Ishikawa (cell line): ENCODE results near the gene SACM1L.
A peak's percentile ranks its signal among the peaks of the same experiment; 100 is the strongest.

Experiments used
- CEBPB ChIP-seq: IDR thresholded peaks from 2 replicates; pipeline ENCODE4 v1.6.1; 2012
- CREB1 ChIP-seq: IDR thresholded peaks from 2 replicates; pipeline ENCODE4 v1.6.1; 2012; ENCODE audit warnings: low read depth
- EGR1 ChIP-seq: IDR thresholded peaks from 2 replicates; pipeline ENCODE4 v1.6.1; 2012
- EP300 ChIP-seq: IDR thresholded peaks from 2 replicates; pipeline ENCODE4 v1.6.1; 2012; ENCODE audit warnings: borderline replicate concordance
- FOXM1 ChIP-seq: IDR thresholded peaks from 2 replicates; pipeline ENCODE4 v1.6.1; 2012; ENCODE audit warnings: low read depth, borderline replicate concordance
- MAX ChIP-seq: IDR thresholded peaks from 2 replicates; pipeline ENCODE4 v1.6.1; 2012
- NFIC ChIP-seq: IDR thresholded peaks from 2 replicates; pipeline ENCODE4 v1.6.1; 2012
- RAD21 ChIP-seq: IDR thresholded peaks from 2 replicates; pipeline ENCODE4 v1.6.1; 2012; ENCODE audit warnings: low read depth
- REST ChIP-seq: IDR thresholded peaks from 2 replicates; pipeline ENCODE4 v1.6.1; 2012; ENCODE audit warnings: low read depth, mild to moderate bottlenecking
- TAF1 ChIP-seq: IDR thresholded peaks from 2 replicates; pipeline ENCODE4 v1.6.1; 2012; ENCODE audit warnings: low read depth, mild to moderate bottlenecking
- TCF12 ChIP-seq: IDR thresholded peaks from 2 replicates; pipeline ENCODE4 v1.6.1; 2012; ENCODE audit warnings: low read depth
- TEAD4 ChIP-seq: IDR thresholded peaks from 2 replicates; pipeline ENCODE4 v1.6.1; 2012
- USF1 ChIP-seq: IDR thresholded peaks from 2 replicates; pipeline ENCODE4 v1.6.1; 2012
- YY1 ChIP-seq: IDR thresholded peaks from 2 replicates; pipeline ENCODE4 v1.6.1; 2012; ENCODE audit warnings: low read depth
- ZBTB7A ChIP-seq: IDR thresholded peaks from 2 replicates; pipeline ENCODE4 v1.6.1; 2012; ENCODE audit warnings: low read depth

Gene SACM1L

GRCh38 chr3:45659661-45660566 lies 29.3 kb upstream of the SACM1L start:
- TF ChIP-seq FOXM1 = no peak
- TF ChIP-seq RAD21 = peak; percentile 71
- no peak for TF ChIP-seq USF1
- no peak for TF ChIP-seq NFIC

DNA sequence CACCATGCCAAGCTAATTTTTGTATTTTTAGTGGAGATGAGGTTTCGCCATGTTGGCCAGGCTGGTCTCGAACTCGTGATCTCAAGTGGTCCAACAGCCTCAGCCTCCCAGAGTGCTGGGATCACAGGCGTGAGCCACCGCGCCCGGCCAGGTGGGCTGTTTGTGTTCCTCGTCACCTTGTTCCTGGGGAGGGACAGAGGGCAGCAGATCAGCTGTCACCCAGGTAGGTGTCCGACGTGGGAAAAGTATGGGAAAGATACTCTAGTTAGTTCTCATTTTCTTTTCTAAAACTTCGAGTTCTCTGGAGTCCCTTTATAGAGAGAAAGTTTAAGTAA lies 28.7 kb upstream of the SACM1L start:
- TF ChIP-seq EP300 (no peak), TCF12 (no peak)

GRCh38 chr3:45664578-45664977 lies 24.6 kb upstream of the SACM1L start:
- TF ChIP-seq YY1 (no peak), CEBPB (no peak), RAD21 (no peak), USF1 (no peak), TEAD4 (no peak), TCF12 (no peak), NFIC (no peak), MAX (no peak), TAF1 (no peak), ZBTB7A (no peak), CREB1 (no peak), EGR1 (no peak), EP300 (no peak), FOXM1 (no peak), REST (no peak)

DNA sequence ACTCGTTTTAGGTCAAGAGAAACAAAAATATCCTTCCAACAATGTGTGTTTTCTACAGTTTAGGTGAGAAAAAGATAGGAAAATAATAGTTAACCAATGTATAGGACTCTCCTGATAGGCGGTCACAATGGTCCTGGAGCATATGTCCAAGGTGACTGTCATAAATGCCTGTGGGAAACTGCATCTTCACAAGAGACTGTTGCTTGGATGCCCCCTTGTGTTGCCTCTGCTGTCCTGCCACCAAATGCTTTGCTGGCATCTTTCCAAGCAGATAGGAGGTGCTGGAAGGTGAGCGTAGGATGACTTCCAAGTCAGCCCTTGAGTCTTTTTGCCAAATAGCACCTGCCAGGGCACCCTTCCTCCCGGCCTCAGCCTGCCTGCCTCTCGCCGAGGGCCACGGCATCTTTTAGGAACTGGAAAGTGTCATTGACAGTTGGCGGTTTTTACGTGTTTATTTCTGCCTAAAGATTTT lies 24.1 kb upstream of the SACM1L start:
- TF ChIP-seq RAD21 (peak; percentile 44), NFIC (peak; percentile 71), YY1 (no peak), CEBPB (no peak), TAF1 (no peak), USF1 (no peak), ZBTB7A (no peak), EP300 (no peak), CREB1 (no peak), REST (no peak), EGR1 (no peak), TCF12 (no peak), TEAD4 (no peak), FOXM1 (no peak), MAX (no peak)

DNA sequence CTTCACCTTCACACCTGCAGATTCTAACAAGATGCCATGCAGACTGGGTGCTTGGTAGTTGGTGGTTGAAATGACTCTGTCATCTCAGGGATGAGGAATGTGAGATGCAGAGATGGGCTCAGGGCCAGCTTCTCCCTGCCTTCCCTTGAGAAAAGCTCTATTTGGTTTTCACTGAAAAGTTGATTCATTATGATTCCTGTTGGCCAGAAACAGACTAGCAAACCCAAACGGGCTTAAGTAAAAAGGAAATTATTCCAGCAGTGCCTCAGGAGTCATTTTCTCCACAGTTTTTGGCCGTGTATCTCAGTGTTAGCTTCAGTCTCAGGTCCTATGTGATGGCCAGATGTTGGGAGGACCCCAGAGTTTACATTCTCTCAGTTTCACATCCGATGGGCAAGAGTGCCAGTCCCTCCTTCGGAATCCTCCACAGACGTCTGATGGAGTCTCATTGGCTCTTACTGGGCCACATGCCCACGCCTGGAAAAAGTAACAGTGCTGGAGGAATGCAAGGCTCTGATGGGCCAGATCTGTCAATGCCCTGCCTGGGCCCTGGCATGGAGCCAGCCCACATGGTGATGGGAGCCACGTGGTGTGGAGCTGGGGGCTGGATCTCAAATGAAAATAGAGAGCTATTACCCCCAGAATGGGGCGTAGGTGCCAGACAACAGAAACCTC lies 22.3 kb upstream of the SACM1L start:
- TF ChIP-seq FOXM1 (no peak), USF1 (peak; percentile 38; the same call in 1 of the 2 replicates), TEAD4 (no peak), EGR1 (no peak), NFIC (peak; percentile 49; the same call in 1 of the 2 replicates), CREB1 (no peak), TCF12 (no peak), CEBPB (no peak), RAD21 (no peak), REST (no peak), TAF1 (no peak), MAX (no peak), YY1 (no peak), EP300 (no peak)
